ENCODE measurements around the gene PSMB10.

- TF ChIP-seq CTCF (IDR thresholded peaks at IDR 0.05) (no peak), POLR2A (IDR thresholded peaks at IDR 0.05) (no peak)
Measured at GRCh38 chr16:67897231-67897630, 39.4 kb downstream of the PSMB10 start.
